Esophagus squamous epithelium (tissue), 5 donors: ENCODE data around the gene AMDHD1. TPM values are rescaled to one million over a fixed set of nuclear protein-coding genes. Genes with fewer than 3 reads are reported as not detected.

Experiments
- DNase-seq: peaks from one replicate; lab custom pipeline; 2025; lab: John Stamatoyannopoulos, UW
- H3K27ac ChIP-seq, 4 donors: fragments of 200-600 bp; sonication (generic); one replicate each; pipeline ENCODE4 v1.5.1; 2016 to 2019; ENCODE audit warnings: mild to moderate bottlenecking in 1 of 4
- H3K27me3 ChIP-seq, 4 donors: fragments of 200-600 bp; sonication (generic); 1 replicate in 3 of 4; 2 replicates in 1 of 4; pipeline versions ENCODE4 v1.5.1 to v1.6.0; 2017 to 2021; ENCODE audit warnings: antibody characterized with exemption in 1 of 4
- H3K36me3 ChIP-seq, 3 donors: fragments of 200-600 bp; sonication (generic); one replicate each; pipeline ENCODE4 v1.5.1; 2016 to 2019
- H3K4me1 ChIP-seq, 3 donors: fragments of 200-600 bp; sonication (generic); one replicate each; pipeline ENCODE4 v1.5.1; 2017 to 2019
- H3K4me3 ChIP-seq, 4 donors: fragments of 200-600 bp; sonication (generic); 1 replicate in 3 of 4; 2 replicates in 1 of 4; pipeline ENCODE4 v1.5.1; 2016 to 2019; ENCODE audit warnings: mild to moderate bottlenecking in 2 of 4, moderate library complexity in 1 of 4
- H3K9me3 ChIP-seq, 3 donors: fragments of 200-600 bp; sonication (generic); one replicate each; pipeline ENCODE4 v1.5.1; 2016 to 2019
- POLR2A ChIP-seq, 4 donors: fragments of 450-650 bp; IDR thresholded peaks; one replicate each; pipeline ENCODE4 v1.6.1; 2017; ENCODE audit warnings: antibody characterized with exemption in 4 of 4, mild to moderate bottlenecking in 4 of 4, moderate library complexity in 3 of 4
- WGBS, 2 donors: methylation state at CpG; one replicate each; pipeline ENCODE4 v1.1.5; 2018; 5-methylcytosine and 5-hydroxymethylcytosine counted together
- intact Hi-C: fragments of 100-400 bp; cut with DNase I; formaldehyde crosslinking; loops from one replicate; pipeline ENCODE4 v1.15.0; 2022
- total RNA-seq, 4 donors: library from RNA; depleted of rRNA; stranded (reverse); fragments of >200 nt; gene quantifications; one replicate each; pipeline ENCODE4 v1.1.0, GENCODE V29; 2016
- TF ChIP-seq, protein P1 (sequence below), 6 experiments: fragments of 450-650 bp in 4 of 6; fragments of 200-600 bp in 2 of 6; sonication (generic) in 2 of 6; IDR thresholded peaks; one replicate each; pipeline ENCODE4 v1.5.1; 2016 to 2019; ENCODE audit warnings: antibody characterized with exemption in 6 of 6, mild to moderate bottlenecking in 4 of 6, moderate library complexity in 4 of 6
- donor health status: DM: yes; HTN: yes; CAD: no.

AMDHD1 gene
- total RNA-seq, 4 donors from 2014 or later, result 0.19 to 0.26 TPM; not detected in 2

DNA sequence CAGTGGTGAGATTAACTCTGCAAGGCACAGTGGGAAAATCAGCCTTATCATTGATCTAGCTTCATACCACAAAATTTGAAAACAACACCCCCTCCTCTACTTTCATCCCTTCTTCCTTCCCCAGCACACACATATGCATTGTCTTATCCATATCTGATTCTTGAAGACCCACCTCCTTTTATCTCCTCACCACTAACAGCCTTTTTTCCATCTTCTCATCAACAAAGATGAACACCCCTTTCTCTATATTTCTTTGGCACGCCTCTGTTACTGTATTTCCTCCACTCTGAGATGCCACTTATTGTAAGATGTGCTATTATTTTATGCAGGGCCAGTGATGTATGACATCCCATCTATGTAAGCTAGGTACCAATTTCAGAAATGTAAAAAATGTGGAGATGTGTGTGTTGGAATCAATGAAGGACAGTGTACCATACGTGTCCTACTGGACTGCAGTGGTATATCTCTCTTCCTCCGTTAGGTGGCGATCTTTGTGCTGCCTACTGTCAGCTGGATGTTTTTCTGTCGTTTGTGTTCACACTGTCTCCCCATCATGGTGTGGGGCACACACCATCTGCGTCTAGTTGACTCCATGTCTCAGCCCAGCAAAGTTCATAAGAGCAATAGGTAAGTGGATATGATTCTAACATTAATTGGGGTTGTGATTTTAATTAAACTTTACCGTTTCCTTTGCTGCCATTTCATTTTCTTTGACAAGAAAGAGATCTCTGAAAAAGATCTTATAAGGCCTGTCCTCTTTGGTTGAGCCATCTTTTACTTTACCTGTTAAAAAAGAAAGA, 24.7 kb upstream of the AMDHD1 start:
- TF ChIP-seq POLR2A (IDR thresholded peaks at IDR 0.05), result no peak
- TF ChIP-seq, protein P1, sequence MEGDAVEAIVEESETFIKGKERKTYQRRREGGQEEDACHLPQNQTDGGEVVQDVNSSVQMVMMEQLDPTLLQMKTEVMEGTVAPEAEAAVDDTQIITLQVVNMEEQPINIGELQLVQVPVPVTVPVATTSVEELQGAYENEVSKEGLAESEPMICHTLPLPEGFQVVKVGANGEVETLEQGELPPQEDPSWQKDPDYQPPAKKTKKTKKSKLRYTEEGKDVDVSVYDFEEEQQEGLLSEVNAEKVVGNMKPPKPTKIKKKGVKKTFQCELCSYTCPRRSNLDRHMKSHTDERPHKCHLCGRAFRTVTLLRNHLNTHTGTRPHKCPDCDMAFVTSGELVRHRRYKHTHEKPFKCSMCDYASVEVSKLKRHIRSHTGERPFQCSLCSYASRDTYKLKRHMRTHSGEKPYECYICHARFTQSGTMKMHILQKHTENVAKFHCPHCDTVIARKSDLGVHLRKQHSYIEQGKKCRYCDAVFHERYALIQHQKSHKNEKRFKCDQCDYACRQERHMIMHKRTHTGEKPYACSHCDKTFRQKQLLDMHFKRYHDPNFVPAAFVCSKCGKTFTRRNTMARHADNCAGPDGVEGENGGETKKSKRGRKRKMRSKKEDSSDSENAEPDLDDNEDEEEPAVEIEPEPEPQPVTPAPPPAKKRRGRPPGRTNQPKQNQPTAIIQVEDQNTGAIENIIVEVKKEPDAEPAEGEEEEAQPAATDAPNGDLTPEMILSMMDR (IDR thresholded peaks at IDR 0.05), result peak; percentile 47 to 83 (median 71)
- WGBS, 2 donors, result 19 to 29% methylated on average over 6 to 7 of the region's 7 CpGs
- Histone ChIP-seq H3K27me3 (peaks cover 0 to 16% (median 0%) of the 10 kb centered on the region in 4 donors), H3K27ac (no peak overlapping the region), H3K4me1 (no peaks in the 10 kb centered on the region), H3K9me3 (no peaks in the 10 kb centered on the region), H3K36me3 (no peaks in the 10 kb centered on the region), H3K4me3 (no peak overlapping the region)
- DNase-seq, result no peak
- intact Hi-C loops, result no loop called here

DNA sequence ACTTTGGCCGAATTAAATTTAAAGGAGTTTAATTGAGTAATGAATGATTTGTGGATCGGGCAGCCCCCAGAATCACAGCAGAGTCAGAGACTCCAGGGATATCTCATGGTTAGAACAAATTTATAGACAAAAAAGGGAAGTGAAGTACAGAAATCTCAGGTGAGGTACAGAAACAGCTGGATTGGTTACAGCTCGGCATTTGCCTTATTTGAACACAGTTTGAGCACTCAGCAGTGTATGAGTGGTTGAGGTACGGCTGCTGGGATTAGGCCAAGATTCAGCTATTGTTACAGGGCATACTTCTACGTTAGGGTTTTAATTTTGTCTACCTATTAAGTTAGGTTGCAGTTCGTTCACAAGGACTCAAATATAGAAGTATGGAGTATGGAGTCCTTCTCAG, 24.0 kb upstream of the AMDHD1 start:
- H3K36me3 ChIP-seq, result no peaks in the 10 kb centered on the region
- intact Hi-C loops, result no loop called here
- H3K27ac ChIP-seq, result no peak overlapping the region
- no peaks in the 10 kb centered on the region for H3K9me3 ChIP-seq
- TF ChIP-seq, protein P1 (IDR thresholded peaks at IDR 0.05), result no peak
- no peak for TF ChIP-seq POLR2A (IDR thresholded peaks at IDR 0.05)
- no peak for DNase-seq
- 65 to 74% methylated on average over 6 of the region's 6 CpGs for WGBS, 2 donors
- H3K27me3 ChIP-seq, result peaks cover 0 to 16% (median 0%) of the 10 kb centered on the region in 4 donors
- H3K4me1 ChIP-seq, result no peaks in the 10 kb centered on the region
- no peak overlapping the region for H3K4me3 ChIP-seq

GRCh38 chr12:95922231-95922630, 20.9 kb upstream of the AMDHD1 start:
- H3K9me3 ChIP-seq, result no peaks in the 10 kb centered on the region
- H3K4me3 ChIP-seq, result no peak overlapping the region
- no peak for DNase-seq
- H3K36me3 ChIP-seq, result no peaks in the 10 kb centered on the region
- H3K4me1 ChIP-seq, result no peaks in the 10 kb centered on the region
- intact Hi-C loops, result no loop called here
- no peak overlapping the region for H3K27ac ChIP-seq
- WGBS, 2 donors, result 68 to 70% methylated on average over 2 to 3 of the region's 3 CpGs
- H3K27me3 ChIP-seq, result peaks cover 0 to 11% (median 0%) of the 10 kb centered on the region in 4 donors
- TF ChIP-seq POLR2A (IDR thresholded peaks at IDR 0.05), result no peak
- TF ChIP-seq, protein P1 (IDR thresholded peaks at IDR 0.05), result no peak

GRCh38 chr12:95940514-95940913, 2.6 kb upstream of the AMDHD1 start:
- H3K27ac ChIP-seq, result no peak overlapping the region
- WGBS, 2 donors, result 64 to 77% methylated on average over 6 of the region's 6 CpGs
- H3K9me3 ChIP-seq, result no peaks in the 10 kb centered on the region
- intact Hi-C loops, result no loop called here
- H3K4me3 ChIP-seq, result no peak overlapping the region
- H3K36me3 ChIP-seq, result no peaks in the 10 kb centered on the region
- no peaks in the 10 kb centered on the region for H3K27me3 ChIP-seq
- peaks cover 3 to 21% (median 4%) of the 10 kb centered on the region in 3 donors for H3K4me1 ChIP-seq
- TF ChIP-seq, protein P1 (IDR thresholded peaks at IDR 0.05), result no peak
- TF ChIP-seq POLR2A (IDR thresholded peaks at IDR 0.05), result no peak
- DNase-seq, result no peak

DNA sequence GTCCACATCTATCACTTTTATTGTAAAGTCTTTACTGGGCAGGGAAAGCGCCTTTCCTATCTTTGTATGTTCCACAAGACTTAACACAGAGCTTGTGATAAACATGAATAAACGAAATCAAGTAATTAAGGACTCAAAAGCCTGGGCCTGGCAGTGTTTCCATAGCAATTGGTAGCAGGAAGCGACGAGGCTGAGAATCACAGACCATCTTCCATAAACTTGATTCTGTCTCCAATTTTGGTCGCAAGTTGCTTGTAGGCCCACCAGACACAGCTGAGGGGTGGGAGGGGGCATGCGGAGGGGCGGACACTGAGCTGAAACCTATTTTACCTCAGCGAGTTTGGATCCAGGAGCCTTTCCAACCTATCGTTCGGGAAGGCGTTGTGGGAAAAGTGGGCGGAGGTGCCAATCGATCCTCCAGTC, 1.0 kb upstream of the AMDHD1 start:
- H3K4me1 ChIP-seq, result peaks cover 3 to 21% (median 4%) of the 10 kb centered on the region in 3 donors
- peak overlapping the region; percentile 75 to 91 (median 84) for H3K27ac ChIP-seq
- no peaks in the 10 kb centered on the region for H3K36me3 ChIP-seq
- peak overlapping the region; percentile 58 to 89 (median 78) for H3K4me3 ChIP-seq
- H3K27me3 ChIP-seq, result no peaks in the 10 kb centered on the region
- intact Hi-C loops, result no loop called here
- DNase-seq, result no peak
- H3K9me3 ChIP-seq, result no peaks in the 10 kb centered on the region
- TF ChIP-seq, protein P1 (IDR thresholded peaks at IDR 0.05), result no peak
- no peak for TF ChIP-seq POLR2A (IDR thresholded peaks at IDR 0.05)
- WGBS, 2 donors, result 19 to 20% methylated on average over 4 to 9 of the region's 13 CpGs
